Mesothelial cell of epicardium (in vitro differentiated cells): ENCODE results near the gene COL10A1. TPM values are rescaled to one million over a fixed set of nuclear protein-coding genes. Genes with fewer than 3 reads are reported as not detected.

Source experiments
- DNase-seq, 2 experiments: peaks; one replicate each; pipeline ENCODE4 v3.0.0; 2021; ENCODE audit warnings: low spot score in 2 of 2; ENCODE audit not compliant: unreplicated experiment in 2 of 2
- H3K27ac Mint-ChIP-seq: 2 replicates; pipeline ENCODE4 v1.8.0; 2021; ENCODE audit warnings: mixed read lengths
- H3K27me3 Mint-ChIP-seq: 2 replicates; pipeline ENCODE4 v1.8.0; 2021; ENCODE audit warnings: low read depth, mixed read lengths
- H3K36me3 Mint-ChIP-seq: 2 replicates; pipeline ENCODE4 v1.8.0; 2021; ENCODE audit warnings: mixed read lengths
- H3K4me1 Mint-ChIP-seq: 2 replicates; pipeline ENCODE4 v1.8.0; 2021; ENCODE audit warnings: mixed read lengths
- H3K4me3 Mint-ChIP-seq: 2 replicates; pipeline ENCODE4 v1.8.0; 2021; ENCODE audit warnings: mild to moderate bottlenecking, moderate library complexity, mixed read lengths
- H3K9me3 Mint-ChIP-seq: 2 replicates; pipeline ENCODE4 v1.8.0; 2021; ENCODE audit warnings: mixed read lengths
- CTCF ChIP-seq: fragments of 200-600 bp; sonication (generic); IDR thresholded peaks from one replicate; pipeline ENCODE4 v1.5.0; 2021; ENCODE audit warnings: antibody characterized with exemption; ENCODE audit not compliant: unreplicated experiment
- total RNA-seq: library from RNA; stranded (reverse); gene quantifications from 3 replicates; pipeline ENCODE4 v1.2.1, GENCODE V29; 2021

Gene COL10A1
- total RNA-seq, 1 donor from 2014 or later, result not detected

DNA sequence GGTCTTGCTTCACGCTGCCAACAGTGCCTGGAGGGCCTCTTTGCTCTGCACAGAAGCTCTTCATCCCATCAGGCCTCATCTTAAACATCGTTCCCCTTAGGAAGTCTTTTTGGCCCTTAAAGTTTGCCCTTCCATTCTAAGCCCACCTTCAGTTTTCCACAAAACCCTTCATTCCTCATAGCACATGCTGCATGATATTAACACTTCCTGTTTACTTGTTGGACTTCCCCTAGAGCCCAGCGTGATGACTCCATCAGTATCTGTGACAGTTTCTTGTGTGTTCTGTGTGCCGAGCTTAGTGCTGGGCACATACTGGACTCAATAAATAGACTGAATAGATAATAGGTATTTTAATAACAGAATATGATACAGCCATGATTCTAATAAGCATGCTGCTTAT, 23.1 kb downstream of the COL10A1 start:
- TF ChIP-seq CTCF, result no peak
- H3K4me3 Mint-ChIP-seq, result no peak overlapping the region
- peak overlapping the region; percentile 14 for H3K27ac Mint-ChIP-seq
- peaks cover 4% of the 10 kb centered on the region for H3K36me3 Mint-ChIP-seq
- no peaks in the 10 kb centered on the region for H3K9me3 Mint-ChIP-seq
- H3K4me1 Mint-ChIP-seq, result peaks cover 51% of the 10 kb centered on the region
- no peaks in the 10 kb centered on the region for H3K27me3 Mint-ChIP-seq
- DNase-seq, result no peak

- H3K9me3 Mint-ChIP-seq, result peaks cover under 1% of the 10 kb centered on the region
- H3K4me1 Mint-ChIP-seq, result peaks cover 49% of the 10 kb centered on the region
- no peaks in the 10 kb centered on the region for H3K27me3 Mint-ChIP-seq
- TF ChIP-seq CTCF, result no peak
- peaks cover 4% of the 10 kb centered on the region for H3K36me3 Mint-ChIP-seq
- H3K27ac Mint-ChIP-seq, result peak overlapping the region; percentile 94
- no peak for DNase-seq
- H3K4me3 Mint-ChIP-seq, result peak overlapping the region; percentile 92
Measured at GRCh38 chr6:116101790-116102189, 24.1 kb downstream of the COL10A1 start.

GRCh38 chr6:116101302-116101718, 24.6 kb downstream of the COL10A1 start:
- no peak for DNase-seq
- peak overlapping the region; percentile 94 for H3K27ac Mint-ChIP-seq
- peaks cover 3% of the 10 kb centered on the region for H3K9me3 Mint-ChIP-seq
- no peak for TF ChIP-seq CTCF
- peak overlapping the region; percentile 92 for H3K4me3 Mint-ChIP-seq
- H3K4me1 Mint-ChIP-seq, result peaks cover 46% of the 10 kb centered on the region
- no peaks in the 10 kb centered on the region for H3K27me3 Mint-ChIP-seq
- peaks cover 9% of the 10 kb centered on the region for H3K36me3 Mint-ChIP-seq

DNA sequence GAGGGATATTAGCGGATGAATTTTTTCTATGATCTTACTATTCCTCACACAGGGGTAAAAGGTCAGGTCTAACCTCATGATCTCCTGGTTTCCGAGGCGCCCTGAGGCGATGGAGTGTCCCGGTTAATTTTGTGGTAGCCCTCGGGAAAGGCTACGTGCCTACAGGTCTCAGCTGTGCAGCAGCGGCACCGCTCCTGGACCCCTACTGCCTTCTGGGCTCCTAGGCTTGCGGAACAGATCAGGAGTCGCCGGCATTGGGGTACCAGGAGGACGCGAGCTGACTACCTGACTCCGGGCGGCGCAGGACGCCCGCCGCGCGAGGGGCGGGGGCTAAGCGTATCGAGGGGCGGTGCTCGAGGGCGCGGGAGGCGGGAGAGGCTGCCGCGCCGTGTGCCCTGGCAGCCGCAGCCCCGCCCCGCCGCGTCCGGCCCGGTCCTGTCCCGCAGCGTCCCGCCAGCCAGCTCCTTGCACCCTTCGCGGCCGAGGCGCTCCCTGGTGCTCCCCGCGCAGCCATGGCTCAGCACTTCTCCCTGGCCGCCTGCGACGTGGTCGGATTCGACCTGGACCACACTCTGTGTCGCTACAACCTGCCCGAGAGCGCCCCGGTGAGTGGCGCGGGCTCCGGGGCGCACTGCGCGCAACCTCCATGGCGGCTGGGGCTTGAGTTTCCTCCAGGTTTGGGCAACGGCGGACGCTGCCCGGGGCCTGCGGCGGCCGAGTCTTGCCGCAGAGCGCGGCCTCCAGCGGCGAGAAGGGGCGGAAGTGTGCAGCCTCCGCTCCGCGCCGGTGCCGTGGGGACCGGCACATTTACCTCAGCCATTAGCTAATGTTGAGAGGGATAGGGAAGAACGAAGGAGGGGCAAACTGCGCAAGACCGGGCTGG, 25.3 kb downstream of the COL10A1 start, which contains the start of gene NT5DC1:
TSS of gene NT5DC1 (plus strand) at position 435 of the 883 bp plus-strand sequence. CDS start at position 513, 78 bp downstream.
- H3K36me3 Mint-ChIP-seq, result peaks cover 11% of the 10 kb centered on the region
- DNase-seq, result peak; percentile 65 to 82
- no peak for TF ChIP-seq CTCF
- H3K4me1 Mint-ChIP-seq, result peaks cover 40% of the 10 kb centered on the region
- peaks cover 7% of the 10 kb centered on the region for H3K9me3 Mint-ChIP-seq
- H3K27me3 Mint-ChIP-seq, result no peaks in the 10 kb centered on the region
- H3K27ac Mint-ChIP-seq, result peak within 1 kb of the TSS; percentile 94
- H3K4me3 Mint-ChIP-seq, result peak within 1 kb of the TSS; percentile 92

GRCh38 chr6:116099036-116099435, 26.9 kb downstream of the COL10A1 start:
- Mint-ChIP-seq H3K36me3 (peaks cover 12% of the 10 kb centered on the region), H3K4me1 (peaks cover 30% of the 10 kb centered on the region), H3K27me3 (no peaks in the 10 kb centered on the region), H3K9me3 (peaks cover 22% of the 10 kb centered on the region), H3K4me3 (no peak overlapping the region), H3K27ac (no peak overlapping the region)
- DNase-seq, result no peak
- TF ChIP-seq CTCF, result no peak
